OCI-LY3 (cell line): Measurements from ENCODE around the gene RAI1.

Experiments
- CTCF ChIP-seq: fragments of 200-600, 300-600 bp; sonication (generic); IDR thresholded peaks from 2 replicates; pipeline ENCODE4 v1.5.1; 2014; ENCODE audit warnings: antibody characterized with exemption, low read length, low read depth
- EZH2phosphoT487 ChIP-seq: fragments of 200-600 bp; shearing (Covaris generic); IDR thresholded peaks from 2 replicates; pipeline ENCODE4 v1.6.1; 2018; ENCODE audit warnings: antibody characterized with exemption, mixed run types, low read depth

- TF ChIP-seq CTCF (no peak), EZH2phosphoT487 (no peak)
These were observed 38.8 kb downstream of the RAI1 start for GRCh38 chr17:17719966-17720543.
